OCI-LY3 (cell line): ENCODE results near the gene RIN3.

ENCODE experiments used
- H2AFZ ChIP-seq: fragments of 200-600, 300-600 bp; shearing (Covaris generic); 2 replicates; pipeline ENCODE4 v1.6.0; 2014; ENCODE audit warnings: antibody characterized with exemption, low read depth, low read length
- H3K27ac ChIP-seq: fragments of 200-600, 300-600 bp; sonication (generic); 2 replicates; pipeline ENCODE4 v1.5.1; 2014; ENCODE audit warnings: mild to moderate bottlenecking, low read length, moderate library complexity, mixed read lengths
- H3K27me3 ChIP-seq: fragments of 200-600, 300-600 bp; sonication (generic); 2 replicates; pipeline ENCODE4 v1.6.1; 2014; ENCODE audit warnings: low read depth, low read length, mixed read lengths
- H3K36me3 ChIP-seq: fragments of 200-600, 300-600 bp; sonication (generic); replicated peaks from 2 replicates; pipeline ENCODE3; 2014; ENCODE audit warnings: low read depth, low read length, mixed read lengths
- H3K4me1 ChIP-seq: fragments of 300-600, 200-600 bp; sonication (generic); 2 replicates; pipeline ENCODE4 v1.6.1; 2014; ENCODE audit warnings: low read length, mixed read lengths
- H3K4me2 ChIP-seq: fragments of 200-600, 300-600 bp; sonication (generic); 2 replicates; pipeline ENCODE4 v1.6.1; 2014; ENCODE audit warnings: low read length, mixed read lengths
- H3K4me3 ChIP-seq: fragments of 300-600, 200-600 bp; sonication (generic); 2 replicates; pipeline ENCODE4 v1.5.1; 2014; ENCODE audit warnings: antibody characterized with exemption, mild to moderate bottlenecking, low read length, moderate library complexity
- H3K79me2 ChIP-seq: fragments of 300-600, 200-600 bp; shearing (Covaris generic); 2 replicates; pipeline ENCODE4 v1.6.1; 2014; ENCODE audit warnings: mild to moderate bottlenecking, low read length, mixed read lengths
- H3K9ac ChIP-seq: fragments of 300-600, 200-600 bp; shearing (Covaris generic); 2 replicates; pipeline ENCODE4 v1.6.0; 2014; ENCODE audit warnings: mild to moderate bottlenecking, low read length, moderate library complexity
- H3K9me3 ChIP-seq: fragments of 200-600, 300-600 bp; shearing (Covaris generic); 2 replicates; pipeline ENCODE4 v1.6.1; 2014; ENCODE audit warnings: low read length, mixed read lengths; ENCODE audit not compliant: insufficient read depth
- H4K20me1 ChIP-seq: fragments of 200-600, 300-600 bp; sonication (generic); 2 replicates; pipeline ENCODE4 v1.6.1; 2016; ENCODE audit warnings: low read length, mixed read lengths; ENCODE audit not compliant: insufficient read depth
- EZH2phosphoT487 ChIP-seq: fragments of 200-600 bp; shearing (Covaris generic); IDR thresholded peaks from 2 replicates; pipeline ENCODE4 v1.6.1; 2018; ENCODE audit warnings: antibody characterized with exemption, mixed run types, low read depth
- TF ChIP-seq, protein P1 (sequence below): fragments of 200-600, 300-600 bp; sonication (generic); IDR thresholded peaks from 2 replicates; pipeline ENCODE4 v1.5.1; 2014; ENCODE audit warnings: antibody characterized with exemption, low read length, low read depth

Gene RIN3

DNA sequence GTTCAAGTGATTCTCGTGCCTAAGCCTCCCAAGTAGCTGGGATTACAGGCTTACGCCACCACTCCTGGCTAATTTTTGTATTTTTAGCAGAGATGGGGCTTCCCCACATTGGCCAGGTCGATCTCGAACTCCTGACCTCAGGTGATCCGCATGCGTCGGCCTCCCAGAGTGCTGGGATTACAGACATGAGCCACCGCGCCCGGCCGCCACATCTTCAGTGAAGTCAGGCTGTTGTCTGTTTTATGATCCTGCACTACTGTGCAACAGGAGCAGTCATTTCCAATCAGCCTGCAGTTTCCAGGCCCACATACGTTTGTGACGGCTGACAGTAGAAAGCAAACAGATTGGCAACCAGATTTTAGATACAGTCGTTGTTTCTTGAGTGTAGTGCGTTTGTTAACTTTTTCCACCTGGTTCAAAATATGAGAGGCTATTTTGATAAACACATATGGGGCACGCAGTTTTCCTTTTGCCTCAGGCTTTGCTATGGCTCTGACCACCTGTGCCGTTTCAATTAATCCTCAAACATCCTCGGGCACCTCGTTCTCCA, 160.1 kb downstream of the RIN3 start:
- Histone ChIP-seq H3K36me3 (peaks cover 4% of the 10 kb centered on the region), H3K4me2 (no peak overlapping the region), H2AFZ (no peak overlapping the region), H3K4me3 (no peak overlapping the region), H3K27ac (no peak overlapping the region), H3K9me3 (no peaks in the 10 kb centered on the region), H4K20me1 (peaks cover 8% of the 10 kb centered on the region; the same call in 1 of the 2 replicates), H3K9ac (no peak overlapping the region), H3K79me2 (no peaks in the 10 kb centered on the region), H3K4me1 (peaks cover 30% of the 10 kb centered on the region), H3K27me3 (peaks cover 23% of the 10 kb centered on the region)
- no peak for TF ChIP-seq EZH2phosphoT487
- TF ChIP-seq, protein P1, sequence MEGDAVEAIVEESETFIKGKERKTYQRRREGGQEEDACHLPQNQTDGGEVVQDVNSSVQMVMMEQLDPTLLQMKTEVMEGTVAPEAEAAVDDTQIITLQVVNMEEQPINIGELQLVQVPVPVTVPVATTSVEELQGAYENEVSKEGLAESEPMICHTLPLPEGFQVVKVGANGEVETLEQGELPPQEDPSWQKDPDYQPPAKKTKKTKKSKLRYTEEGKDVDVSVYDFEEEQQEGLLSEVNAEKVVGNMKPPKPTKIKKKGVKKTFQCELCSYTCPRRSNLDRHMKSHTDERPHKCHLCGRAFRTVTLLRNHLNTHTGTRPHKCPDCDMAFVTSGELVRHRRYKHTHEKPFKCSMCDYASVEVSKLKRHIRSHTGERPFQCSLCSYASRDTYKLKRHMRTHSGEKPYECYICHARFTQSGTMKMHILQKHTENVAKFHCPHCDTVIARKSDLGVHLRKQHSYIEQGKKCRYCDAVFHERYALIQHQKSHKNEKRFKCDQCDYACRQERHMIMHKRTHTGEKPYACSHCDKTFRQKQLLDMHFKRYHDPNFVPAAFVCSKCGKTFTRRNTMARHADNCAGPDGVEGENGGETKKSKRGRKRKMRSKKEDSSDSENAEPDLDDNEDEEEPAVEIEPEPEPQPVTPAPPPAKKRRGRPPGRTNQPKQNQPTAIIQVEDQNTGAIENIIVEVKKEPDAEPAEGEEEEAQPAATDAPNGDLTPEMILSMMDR, result no peak

DNA sequence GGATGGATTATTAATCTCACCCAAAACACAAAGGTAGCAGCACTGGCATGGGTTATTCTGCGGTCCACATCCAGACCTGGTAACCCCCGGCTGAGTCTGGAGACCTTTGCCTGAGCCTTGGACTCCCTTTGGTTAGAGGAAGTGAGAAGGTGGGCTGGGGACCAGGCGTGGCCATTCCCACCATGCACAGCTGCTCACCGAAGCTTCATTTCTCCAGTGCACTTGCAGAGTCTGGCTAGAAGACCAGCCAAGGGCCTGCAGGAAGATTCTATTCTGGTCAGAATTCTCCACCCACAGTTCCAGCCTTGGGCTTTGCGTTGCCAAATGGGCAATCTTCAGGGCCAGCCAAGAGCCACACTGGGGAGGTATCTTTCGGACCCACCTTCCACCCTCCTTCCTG, 161.8 kb downstream of the RIN3 start:
- no peak for TF ChIP-seq EZH2phosphoT487
- TF ChIP-seq, protein P1, result no peak
- H3K4me2 ChIP-seq, result peak overlapping the region; percentile 99
- no peaks in the 10 kb centered on the region for H3K9me3 ChIP-seq
- peak overlapping the region; percentile 73 for H3K4me3 ChIP-seq
- no peak overlapping the region for H3K27ac ChIP-seq
- H3K4me1 ChIP-seq, result peaks cover 30% of the 10 kb centered on the region
- no peaks in the 10 kb centered on the region for H3K79me2 ChIP-seq
- H3K27me3 ChIP-seq, result peaks cover 31% of the 10 kb centered on the region
- peak overlapping the region; percentile 31; the same call in 1 of the 2 replicates for H3K9ac ChIP-seq
- peaks cover 8% of the 10 kb centered on the region; the same call in 1 of the 2 replicates for H4K20me1 ChIP-seq
- H2AFZ ChIP-seq, result no peak overlapping the region
- H3K36me3 ChIP-seq, result peaks cover 4% of the 10 kb centered on the region

DNA sequence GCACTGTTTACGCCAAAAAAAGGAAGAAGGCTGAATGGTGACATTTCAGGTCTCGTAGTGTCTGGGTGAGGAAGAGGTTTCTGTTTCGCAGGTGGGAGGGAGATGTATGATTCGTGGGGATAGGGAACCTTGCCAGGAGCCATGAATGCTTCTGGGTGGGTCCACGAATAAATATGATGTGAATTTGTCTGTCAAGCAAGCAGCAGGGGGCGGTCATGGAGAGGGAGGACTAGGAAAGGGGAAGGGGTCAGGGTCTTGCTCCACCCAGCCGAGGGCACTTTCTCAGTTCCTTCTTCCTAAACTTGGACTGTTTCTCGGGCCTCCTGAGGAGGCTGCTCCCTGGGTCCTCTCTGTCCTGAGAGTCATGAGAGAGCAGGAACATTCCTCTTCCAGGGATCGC, 162.4 kb downstream of the RIN3 start:
- Histone ChIP-seq H3K4me2 (peak overlapping the region; percentile 99), H4K20me1 (peaks cover 8% of the 10 kb centered on the region; the same call in 1 of the 2 replicates), H3K79me2 (no peaks in the 10 kb centered on the region), H3K4me3 (peak overlapping the region; percentile 73), H3K4me1 (peaks cover 35% of the 10 kb centered on the region), H3K27me3 (peaks cover 34% of the 10 kb centered on the region), H3K9ac (peak overlapping the region; percentile 31; the same call in 1 of the 2 replicates), H2AFZ (no peak overlapping the region), H3K36me3 (peaks cover 4% of the 10 kb centered on the region), H3K27ac (no peak overlapping the region), H3K9me3 (no peaks in the 10 kb centered on the region)
- TF ChIP-seq, protein P1, result no peak; the same call in 1 of the 2 replicates
- TF ChIP-seq EZH2phosphoT487, result no peak

DNA sequence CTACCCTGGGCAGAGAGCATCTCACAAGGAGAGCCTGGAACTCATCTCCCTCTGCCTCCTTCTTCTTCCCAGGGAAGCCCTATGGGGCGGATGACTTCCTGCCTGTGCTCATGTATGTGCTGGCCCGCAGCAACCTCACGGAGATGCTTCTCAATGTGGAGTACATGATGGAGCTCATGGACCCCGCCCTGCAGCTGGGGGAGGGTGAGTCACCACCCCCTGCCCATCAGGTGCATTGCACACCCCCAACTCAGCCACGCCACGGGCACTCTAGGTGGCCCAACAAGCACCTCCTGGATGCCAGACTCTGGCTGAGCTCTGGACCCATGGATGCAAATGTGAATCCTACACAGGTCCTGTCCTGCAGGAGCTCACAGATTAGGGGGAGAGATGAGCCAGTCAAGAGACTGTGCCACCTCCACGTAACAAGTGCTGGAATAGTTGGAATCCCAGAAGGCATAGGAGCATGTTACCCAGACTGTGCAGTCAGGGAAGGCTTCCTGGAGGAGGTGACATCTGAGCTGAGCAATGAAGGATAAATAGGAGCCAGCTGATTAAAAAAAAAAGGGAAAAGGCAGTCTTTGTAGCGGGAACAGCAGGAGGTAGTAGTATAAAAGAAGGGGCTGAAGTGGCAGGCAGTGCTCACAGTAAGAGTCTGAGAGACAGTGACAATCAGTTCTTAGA, 163.0 kb downstream of the RIN3 start:
- H3K9ac ChIP-seq, result peak overlapping the region; percentile 31; the same call in 1 of the 2 replicates
- H4K20me1 ChIP-seq, result peaks cover 8% of the 10 kb centered on the region; the same call in 1 of the 2 replicates
- peak overlapping the region; percentile 99 for H3K4me2 ChIP-seq
- H3K4me1 ChIP-seq, result peaks cover 40% of the 10 kb centered on the region
- H2AFZ ChIP-seq, result no peak overlapping the region
- no peak for TF ChIP-seq EZH2phosphoT487
- TF ChIP-seq, protein P1, result no peak
- H3K36me3 ChIP-seq, result peaks cover 4% of the 10 kb centered on the region
- H3K27me3 ChIP-seq, result peaks cover 34% of the 10 kb centered on the region
- no peak overlapping the region for H3K27ac ChIP-seq
- H3K4me3 ChIP-seq, result peak overlapping the region; percentile 73
- H3K9me3 ChIP-seq, result no peaks in the 10 kb centered on the region
- H3K79me2 ChIP-seq, result no peaks in the 10 kb centered on the region
